ENCODE measurements around the gene CRYBB1. TPM values are rescaled to one million over a fixed set of nuclear protein-coding genes. Genes with fewer than 3 reads are reported as not detected.

The CRYBB1 gene
- total and polyA plus RNA-seq, 2 of the 13 experiments (the other 11 are each of a cell fraction or from before 2014, with no cell fraction given) = not detected

DNA sequence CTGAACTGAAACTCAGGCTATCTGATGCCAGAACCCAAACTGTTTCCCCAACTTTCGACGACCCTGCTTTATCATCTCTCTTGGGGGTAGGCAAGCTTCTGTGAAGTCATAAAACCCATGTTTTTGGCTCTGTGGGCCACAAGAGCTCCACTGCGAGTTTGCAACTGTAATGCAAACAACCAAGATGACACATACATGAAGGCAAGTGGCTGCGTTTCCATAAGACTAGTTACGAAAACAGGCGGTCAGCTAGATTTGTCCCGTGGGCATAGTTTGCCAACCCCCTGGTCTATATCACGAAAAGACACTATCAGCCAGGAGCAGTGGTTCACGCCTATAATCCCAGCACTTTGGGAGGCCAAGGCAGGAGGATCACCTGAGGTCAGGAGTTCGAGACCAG is 65.4 kb downstream of the CRYBB1 start:
- CTCF ChIA-PET (ENCODE audit: low intra/inter-chr PET ratio, low total read pairs) = no interaction called here
- no peaks in the 10 kb centered on the region for H3K27me3 ChIP-seq (ENCODE audit: control insufficient read depth in 1 of 2, insufficient read depth in 2 of 2, low read length in 2 of 2)
- no peaks in the 10 kb centered on the region for H3K36me3 ChIP-seq (replicated peaks in 1 of 2; ENCODE audit: control insufficient read depth in 1 of 2, insufficient read depth in 2 of 2, low read length in 2 of 2)
- WGBS (ENCODE audit: low lambda C conversion rate) = 97% methylated on average over 10 of the region's 10 CpGs
- no peak for FAIRE-seq
- H3K9ac ChIP-seq (ENCODE audit: insufficient read depth, low read depth, low read length) = no peak overlapping the region
- no TSS peak for BruUV-seq (replicated peaks)
- TF ChIP-seq, protein P1, sequence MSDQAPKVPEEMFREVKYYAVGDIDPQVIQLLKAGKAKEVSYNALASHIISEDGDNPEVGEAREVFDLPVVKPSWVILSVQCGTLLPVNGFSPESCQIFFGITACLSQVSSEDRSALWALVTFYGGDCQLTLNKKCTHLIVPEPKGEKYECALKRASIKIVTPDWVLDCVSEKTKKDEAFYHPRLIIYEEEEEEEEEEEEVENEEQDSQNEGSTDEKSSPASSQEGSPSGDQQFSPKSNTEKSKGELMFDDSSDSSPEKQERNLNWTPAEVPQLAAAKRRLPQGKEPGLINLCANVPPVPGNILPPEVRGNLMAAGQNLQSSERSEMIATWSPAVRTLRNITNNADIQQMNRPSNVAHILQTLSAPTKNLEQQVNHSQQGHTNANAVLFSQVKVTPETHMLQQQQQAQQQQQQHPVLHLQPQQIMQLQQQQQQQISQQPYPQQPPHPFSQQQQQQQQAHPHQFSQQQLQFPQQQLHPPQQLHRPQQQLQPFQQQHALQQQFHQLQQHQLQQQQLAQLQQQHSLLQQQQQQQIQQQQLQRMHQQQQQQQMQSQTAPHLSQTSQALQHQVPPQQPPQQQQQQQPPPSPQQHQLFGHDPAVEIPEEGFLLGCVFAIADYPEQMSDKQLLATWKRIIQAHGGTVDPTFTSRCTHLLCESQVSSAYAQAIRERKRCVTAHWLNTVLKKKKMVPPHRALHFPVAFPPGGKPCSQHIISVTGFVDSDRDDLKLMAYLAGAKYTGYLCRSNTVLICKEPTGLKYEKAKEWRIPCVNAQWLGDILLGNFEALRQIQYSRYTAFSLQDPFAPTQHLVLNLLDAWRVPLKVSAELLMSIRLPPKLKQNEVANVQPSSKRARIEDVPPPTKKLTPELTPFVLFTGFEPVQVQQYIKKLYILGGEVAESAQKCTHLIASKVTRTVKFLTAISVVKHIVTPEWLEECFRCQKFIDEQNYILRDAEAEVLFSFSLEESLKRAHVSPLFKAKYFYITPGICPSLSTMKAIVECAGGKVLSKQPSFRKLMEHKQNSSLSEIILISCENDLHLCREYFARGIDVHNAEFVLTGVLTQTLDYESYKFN (CRISPR knock-in tag; conservative IDR thresholded peaks at IDR 0.05) = no peak
- TF ChIP-seq SETDB1 (CRISPR knock-in tag; IDR thresholded peaks at IDR 0.05; ENCODE audit: borderline replicate concordance) (no peak), CREM (IDR thresholded peaks at IDR 0.05) (no peak), CREM (CRISPR knock-in tag; IDR thresholded peaks at IDR 0.05) (no peak), ZNF552 (CRISPR knock-in tag; IDR thresholded peaks at IDR 0.05; ENCODE audit: borderline replicate concordance) (no peak)
- TF ChIP-seq, protein P2, sequence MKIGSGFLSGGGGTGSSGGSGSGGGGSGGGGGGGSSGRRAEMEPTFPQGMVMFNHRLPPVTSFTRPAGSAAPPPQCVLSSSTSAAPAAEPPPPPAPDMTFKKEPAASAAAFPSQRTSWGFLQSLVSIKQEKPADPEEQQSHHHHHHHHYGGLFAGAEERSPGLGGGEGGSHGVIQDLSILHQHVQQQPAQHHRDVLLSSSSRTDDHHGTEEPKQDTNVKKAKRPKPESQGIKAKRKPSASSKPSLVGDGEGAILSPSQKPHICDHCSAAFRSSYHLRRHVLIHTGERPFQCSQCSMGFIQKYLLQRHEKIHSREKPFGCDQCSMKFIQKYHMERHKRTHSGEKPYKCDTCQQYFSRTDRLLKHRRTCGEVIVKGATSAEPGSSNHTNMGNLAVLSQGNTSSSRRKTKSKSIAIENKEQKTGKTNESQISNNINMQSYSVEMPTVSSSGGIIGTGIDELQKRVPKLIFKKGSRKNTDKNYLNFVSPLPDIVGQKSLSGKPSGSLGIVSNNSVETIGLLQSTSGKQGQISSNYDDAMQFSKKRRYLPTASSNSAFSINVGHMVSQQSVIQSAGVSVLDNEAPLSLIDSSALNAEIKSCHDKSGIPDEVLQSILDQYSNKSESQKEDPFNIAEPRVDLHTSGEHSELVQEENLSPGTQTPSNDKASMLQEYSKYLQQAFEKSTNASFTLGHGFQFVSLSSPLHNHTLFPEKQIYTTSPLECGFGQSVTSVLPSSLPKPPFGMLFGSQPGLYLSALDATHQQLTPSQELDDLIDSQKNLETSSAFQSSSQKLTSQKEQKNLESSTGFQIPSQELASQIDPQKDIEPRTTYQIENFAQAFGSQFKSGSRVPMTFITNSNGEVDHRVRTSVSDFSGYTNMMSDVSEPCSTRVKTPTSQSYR (CRISPR knock-in tag; IDR thresholded peaks at IDR 0.05; ENCODE audit: borderline replicate concordance) = no peak
- TF ChIP-seq, protein P3, sequence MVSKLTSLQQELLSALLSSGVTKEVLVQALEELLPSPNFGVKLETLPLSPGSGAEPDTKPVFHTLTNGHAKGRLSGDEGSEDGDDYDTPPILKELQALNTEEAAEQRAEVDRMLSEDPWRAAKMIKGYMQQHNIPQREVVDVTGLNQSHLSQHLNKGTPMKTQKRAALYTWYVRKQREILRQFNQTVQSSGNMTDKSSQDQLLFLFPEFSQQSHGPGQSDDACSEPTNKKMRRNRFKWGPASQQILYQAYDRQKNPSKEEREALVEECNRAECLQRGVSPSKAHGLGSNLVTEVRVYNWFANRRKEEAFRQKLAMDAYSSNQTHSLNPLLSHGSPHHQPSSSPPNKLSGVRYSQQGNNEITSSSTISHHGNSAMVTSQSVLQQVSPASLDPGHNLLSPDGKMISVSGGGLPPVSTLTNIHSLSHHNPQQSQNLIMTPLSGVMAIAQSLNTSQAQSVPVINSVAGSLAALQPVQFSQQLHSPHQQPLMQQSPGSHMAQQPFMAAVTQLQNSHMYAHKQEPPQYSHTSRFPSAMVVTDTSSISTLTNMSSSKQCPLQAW (CRISPR knock-in tag; IDR thresholded peaks at IDR 0.05) = no peak
- no peaks in the 10 kb centered on the region for H3K79me2 ChIP-seq (ENCODE audit: insufficient read depth, low read length)
- no peak overlapping the region for H2AFZ ChIP-seq (ENCODE audit: low read length)
- no peak for DNase-seq (ENCODE audit: low spot score)
- H4K20me1 ChIP-seq (ENCODE audit: insufficient read depth, low read length) = no peaks in the 10 kb centered on the region
- POLR2A ChIA-PET = no interaction called here
- H3K9me3 ChIP-seq (ENCODE audit: low read length) = no peaks in the 10 kb centered on the region
- no peak overlapping the region for H3K4me2 ChIP-seq (ENCODE audit: low read depth, low read length)
- H3K4me3 ChIP-seq (replicated peaks in 1 of 3; ENCODE audit: insufficient read depth in 1 of 3, low read depth in 2 of 3, low read length in 3 of 3) = no peak overlapping the region
- intact Hi-C loops (cut with micrococcal nuclease; ENCODE audit: unreplicated experiment) = no loop called here
- H3K27ac ChIP-seq (ENCODE audit: extremely low read length, insufficient read depth, low read length) = no peak overlapping the region
- no peak for ATAC-seq
- in situ Hi-C loops (cut with HindIII; ENCODE audit: extremely low pct_ligation_motif_present, low pct_unique_long_range_greater_than_20kb) = no loop called here
- H3K4me1 ChIP-seq (ENCODE audit: insufficient read depth, low read length) = peaks cover 15% of the 10 kb centered on the region
